HG03520 (cell line): ENCODE measurements around the gene ARL5C.

Experiments used
- ATAC-seq: cut with Tn5 transposase; IDR thresholded peaks from one replicate; pipeline ENCODE4 v1.9.1; 2021; ENCODE audit warnings: mild to moderate bottlenecking, moderate library complexity; ENCODE audit not compliant: unreplicated experiment

Gene ARL5C

GRCh38 chr17:39194985-39195524 lies 29.1 kb upstream of the ARL5C start:
- ATAC-seq: no peak

GRCh38 chr17:39194089-39194984 lies 28.4 kb upstream of the ARL5C start:
- ATAC-seq: no peak

GRCh38 chr17:39193346-39193745 lies 27.4 kb upstream of the ARL5C start:
- ATAC-seq: no peak

GRCh38 chr17:39192901-39193300 lies 26.9 kb upstream of the ARL5C start:
- no peak for ATAC-seq

GRCh38 chr17:39191750-39192510 lies 26.0 kb upstream of the ARL5C start:
- no peak for ATAC-seq

GRCh38 chr17:39187152-39187830 lies 21.3 kb upstream of the ARL5C start:
- ATAC-seq: no peak

GRCh38 chr17:39186481-39187002 lies 20.6 kb upstream of the ARL5C start:
- no peak for ATAC-seq

GRCh38 chr17:39183720-39184119 lies 17.8 kb upstream of the ARL5C start:
- no peak for ATAC-seq

- ATAC-seq: no peak
Measured at GRCh38 chr17:39183045-39183444, 17.1 kb upstream of the ARL5C start.

- ATAC-seq: no peak
Measured at GRCh38 chr17:39181303-39181702, 15.3 kb upstream of the ARL5C start.

GRCh38 chr17:39178536-39178935 lies 12.6 kb upstream of the ARL5C start:
- no peak for ATAC-seq

GRCh38 chr17:39177256-39177655 lies 11.3 kb upstream of the ARL5C start:
- ATAC-seq: no peak

- no peak for ATAC-seq
Measured at GRCh38 chr17:39175695-39176093, 9.7 kb upstream of the ARL5C start.

- no peak for ATAC-seq
Measured at GRCh38 chr17:39174920-39175694, 9.1 kb upstream of the ARL5C start.

GRCh38 chr17:39173526-39174274 lies 7.7 kb upstream of the ARL5C start:
- ATAC-seq: no peak

GRCh38 chr17:39173080-39173479 lies 7.1 kb upstream of the ARL5C start:
- no peak for ATAC-seq

GRCh38 chr17:39171933-39172332 lies 6.0 kb upstream of the ARL5C start:
- ATAC-seq: no peak

GRCh38 chr17:39170558-39170957 lies 4.6 kb upstream of the ARL5C start:
- no peak for ATAC-seq

GRCh38 chr17:39170109-39170508 lies 4.1 kb upstream of the ARL5C start:
- no peak for ATAC-seq

- ATAC-seq: no peak
Measured at GRCh38 chr17:39169518-39169917, 3.6 kb upstream of the ARL5C start.
